H1 (cell line): ENCODE measurements around the gene CSNK1D. TPM values are rescaled to one million over a fixed set of nuclear protein-coding genes. Genes with fewer than 3 reads are reported as not detected.

Experiments
- CTCF ChIA-PET: fragments of 300-600 bp; sonication (Branson Sonifier 250); formaldehyde crosslinking; loops from one replicate; lab custom pipeline; 2021; ENCODE audit not compliant: partially characterized antibody; lab: Charles Lee
- POLR2A ChIA-PET: fragments of 300-600 bp; sonication (Branson Sonifier 250); formaldehyde crosslinking; loops from one replicate; lab custom pipeline; 2021; ENCODE audit warnings: inconsistent platforms; ENCODE audit not compliant: partially characterized antibody; lab: Charles Lee
- DNase-seq, 2 experiments: peaks; one replicate each; pipeline versions ENCODE4 v3.0.0 to v3.0.0-alpha.2; 2010 to 2022; ENCODE audit warnings: low spot score in 2 of 2, low read depth in 1 of 2, mixed read lengths in 1 of 2
- FAIRE-seq: peaks from 2 replicates; lab custom pipeline; 2011; peaks lifted over from hg19 to GRCh38; lab: Jason Lieb, UNC
- H2AFZ ChIP-seq: 2 replicates; pipeline ENCODE4 v1.8.1; 2012; ENCODE audit warnings: low read length, inconsistent platforms
- H2AK5ac ChIP-seq: 2 replicates; pipeline ENCODE4 v1.6.1; 2013; ENCODE audit warnings: low read depth, low read length
- H2BK120ac ChIP-seq: replicated peaks from 2 replicates; pipeline ENCODE3; 2013; ENCODE audit warnings: low read depth, low read length, inconsistent platforms
- H2BK12ac ChIP-seq: 2 replicates; pipeline ENCODE4 v1.6.1; 2013; ENCODE audit warnings: low read depth, low read length
- H2BK15ac ChIP-seq: 2 replicates; pipeline ENCODE4 v1.6.1; 2013; ENCODE audit warnings: low read length
- H2BK20ac ChIP-seq: 2 replicates; pipeline ENCODE4 v1.6.1; 2013; ENCODE audit warnings: low read length
- H2BK5ac ChIP-seq: 2 replicates; pipeline ENCODE4 v1.6.1; 2013; ENCODE audit warnings: low read depth, low read length
- H3K14ac ChIP-seq: 2 replicates; pipeline ENCODE4 v1.6.1; 2013; ENCODE audit warnings: inconsistent platforms; ENCODE audit not compliant: insufficient read length
- H3K18ac ChIP-seq: 2 replicates; pipeline ENCODE4 v1.6.1; 2013; ENCODE audit warnings: low read length; ENCODE audit errors: extremely low read depth
- H3K23ac ChIP-seq: 2 replicates; pipeline ENCODE4 v1.6.1; 2013; ENCODE audit warnings: inconsistent platforms; ENCODE audit not compliant: insufficient read length
- H3K23me2 ChIP-seq: 2 replicates; pipeline ENCODE4 v1.6.1; 2013; ENCODE audit warnings: low read depth, low read length
- H3K27ac ChIP-seq: 2 replicates; pipeline ENCODE4 v1.6.1; 2011; ENCODE audit warnings: low read depth, low read length, inconsistent platforms
- H3K27me3 ChIP-seq, 4 experiments: replicated peaks in 1 of 4; 1 replicate in 1 of 4; 2 replicates in 3 of 4; pipeline versions ENCODE4 v1.6.1 to v1.8.1; 2011 to 2013; ENCODE audit warnings: low read length in 3 of 4, mild to moderate bottlenecking in 3 of 4, inconsistent platforms in 2 of 4, mixed read lengths in 2 of 4, moderate library complexity in 1 of 4; ENCODE audit not compliant: control insufficient read depth in 3 of 4, insufficient read depth in 3 of 4; ENCODE audit errors: extremely low read depth in 1 of 4
- H3K36me3 ChIP-seq, 4 experiments: 2 replicates each; pipeline versions ENCODE4 v1.6.1 to v1.8.1; 2011 to 2013; ENCODE audit warnings: mild to moderate bottlenecking in 4 of 4, low read length in 3 of 4, moderate library complexity in 2 of 4, control low read depth in 1 of 4, inconsistent platforms in 1 of 4; ENCODE audit not compliant: insufficient read depth in 4 of 4, control insufficient read depth in 2 of 4
- H3K4ac ChIP-seq: replicated peaks from 2 replicates; pipeline ENCODE3; 2013; ENCODE audit warnings: low read length, low read depth, mixed read lengths, inconsistent platforms; ENCODE audit not compliant: insufficient read length
- H3K4me1 ChIP-seq, 4 experiments: replicated peaks in 1 of 4; 1 replicate in 1 of 4; 2 replicates in 3 of 4; pipeline versions ENCODE4 v1.6.1 to v1.8.1; 2011 to 2013; ENCODE audit warnings: low read length in 3 of 4, inconsistent platforms in 2 of 4, mixed read lengths in 1 of 4; ENCODE audit not compliant: insufficient read depth in 4 of 4, control insufficient read depth in 3 of 4
- H3K4me2 ChIP-seq, 2 experiments: 2 replicates each; pipeline versions ENCODE4 v1.6.1 to v1.8.1; 2011 to 2013; ENCODE audit warnings: low read depth in 2 of 2, low read length in 2 of 2, control low read depth in 1 of 2, inconsistent platforms in 1 of 2, mild to moderate bottlenecking in 1 of 2; ENCODE audit not compliant: insufficient read depth in 1 of 2
- H3K4me3 ChIP-seq, 4 experiments: fragments of 200-600, 300-600 bp in 1 of 4; sonication (generic), shearing (Covaris generic), sonication (Bioruptor Twin) in 1 of 4; 2 replicates each; pipeline versions ENCODE4 v1.5.1 to v1.8.1; 2011 to 2016; ENCODE audit warnings: low read length in 4 of 4, low read depth in 3 of 4, control low read depth in 2 of 4, inconsistent platforms in 2 of 4, mild to moderate bottlenecking in 2 of 4, mixed read lengths in 1 of 4, moderate library complexity in 1 of 4; ENCODE audit not compliant: insufficient read depth in 2 of 4; ENCODE audit errors: extremely low read depth in 1 of 4
- H3K56ac ChIP-seq: replicated peaks from 2 replicates; pipeline ENCODE3; 2013; ENCODE audit warnings: low read depth, mild to moderate bottlenecking, mixed read lengths, low read length, inconsistent platforms; ENCODE audit not compliant: insufficient read length
- H3K79me1 ChIP-seq: 2 replicates; pipeline ENCODE4 v1.6.1; 2013; ENCODE audit warnings: low read depth, low read length, control low read depth
- H3K79me2 ChIP-seq, 2 experiments: 2 replicates each; pipeline versions ENCODE4 v1.6.1 to v1.8.1; 2012 to 2013; ENCODE audit warnings: low read length in 2 of 2, mild to moderate bottlenecking in 2 of 2, inconsistent platforms in 1 of 2; ENCODE audit not compliant: insufficient read depth in 2 of 2, control insufficient read depth in 1 of 2
- H3K9ac ChIP-seq, 4 experiments: replicated peaks in 1 of 4; 1 replicate in 1 of 4; 2 replicates in 3 of 4; pipeline versions ENCODE4 v1.6.1 to v1.8.1; 2011 to 2013; ENCODE audit warnings: low read depth in 3 of 4, low read length in 3 of 4, control low read depth in 2 of 4, mild to moderate bottlenecking in 2 of 4, moderate library complexity in 2 of 4, inconsistent platforms in 1 of 4; ENCODE audit errors: extremely low read depth in 1 of 4
- H3K9me3 ChIP-seq, 2 experiments: 2 replicates each; pipeline versions ENCODE4 v1.6.1 to v1.8.1; 2012 to 2013; ENCODE audit warnings: mild to moderate bottlenecking in 2 of 2, moderate library complexity in 2 of 2, control low read depth in 1 of 2, inconsistent platforms in 1 of 2, low read depth in 1 of 2, low read length in 1 of 2, mixed read lengths in 1 of 2; ENCODE audit not compliant: insufficient read depth in 2 of 2
- H4K20me1 ChIP-seq, 2 experiments: replicated peaks in 1 of 2; 2 replicates each; pipeline versions ENCODE3 to v1.8.1; 2011 to 2013; ENCODE audit warnings: inconsistent platforms in 2 of 2, low read length in 2 of 2, mild to moderate bottlenecking in 1 of 2; ENCODE audit not compliant: insufficient read depth in 2 of 2, control insufficient read depth in 1 of 2
- H4K5ac ChIP-seq: 2 replicates; pipeline ENCODE4 v1.6.1; 2013; ENCODE audit warnings: low read length, low read depth, mixed read lengths, inconsistent platforms; ENCODE audit not compliant: insufficient read length
- H4K8ac ChIP-seq: 2 replicates; pipeline ENCODE4 v1.8.0; 2013; ENCODE audit warnings: mild to moderate bottlenecking, moderate library complexity, low read length, inconsistent platforms; ENCODE audit not compliant: insufficient read depth; ENCODE audit errors: extremely low read depth
- H4K91ac ChIP-seq: replicated peaks from 2 replicates; pipeline ENCODE3; 2013; ENCODE audit warnings: low read length, mixed read lengths, inconsistent platforms; ENCODE audit not compliant: insufficient read length
- CHD1 ChIP-seq: IDR thresholded peaks from 2 replicates; pipeline ENCODE4 v1.6.1; 2012; ENCODE audit warnings: low read depth, low read length, improper control_type of control experiment
- CTCF ChIP-seq, 3 experiments: IDR thresholded peaks; 1 replicate in 2 of 3; 2 replicates in 1 of 3; pipeline versions ENCODE4 v1.5.1 to v1.6.1; 2011; ENCODE audit warnings: low read length in 3 of 3, mild to moderate bottlenecking in 3 of 3, inconsistent platforms in 2 of 3, low read depth in 1 of 3, moderate library complexity in 1 of 3; ENCODE audit not compliant: insufficient read depth in 1 of 3; ENCODE audit errors: control extremely low read depth in 1 of 3
- EGR1 ChIP-seq: IDR thresholded peaks from 2 replicates; pipeline ENCODE4 v1.6.1; 2011; ENCODE audit warnings: low read depth, low read length, borderline replicate concordance
- GABPA ChIP-seq: IDR thresholded peaks from 2 replicates; pipeline ENCODE4 v1.6.1; 2011; ENCODE audit warnings: mild to moderate bottlenecking, low read length, moderate library complexity, borderline replicate concordance; ENCODE audit not compliant: insufficient read depth
- RAD21 ChIP-seq, 2 experiments: IDR thresholded peaks in 1 of 2; conservative IDR thresholded peaks in 1 of 2; 2 replicates each; pipeline ENCODE4 v1.6.1; 2011; ENCODE audit warnings: low read depth in 2 of 2, low read length in 2 of 2, improper control_type of control experiment in 1 of 2, inconsistent platforms in 1 of 2, mild to moderate bottlenecking in 1 of 2, moderate library complexity in 1 of 2
- RNF2 ChIP-seq: fragments of 200-900, 300-1000 bp; sonication (generic); IDR thresholded peaks from 2 replicates; pipeline ENCODE4 v1.7.1; 2016; ENCODE audit warnings: borderline replicate concordance, low read depth, mild to moderate bottlenecking, antibody characterized with exemption, low read length; ENCODE audit not compliant: poor library complexity, severe bottlenecking; ENCODE audit errors: missing control alignments
- SRF ChIP-seq: IDR thresholded peaks from 2 replicates; pipeline ENCODE4 v1.6.1; 2011; ENCODE audit warnings: mild to moderate bottlenecking, low read depth, low read length, moderate library complexity
- YY1 ChIP-seq: IDR thresholded peaks from 2 replicates; pipeline ENCODE4 v1.6.1; 2011; ENCODE audit warnings: low read depth, mild to moderate bottlenecking, low read length
- WGBS, 2 experiments: shearing (Covaris generic) in 1 of 2; methylation state at CpG; one replicate each; pipeline versions ENCODE4 v1.1.6 to v1.1.7; 2013 to 2015; ENCODE audit warnings: low lambda C conversion rate in 2 of 2, mixed read lengths in 2 of 2, inconsistent platforms in 1 of 2, low coverage in 1 of 2, missing lambda C conversion rate in 1 of 2; ENCODE audit not compliant: insufficient replicate concordance in 2 of 2, insufficient coverage in 1 of 2, insufficient read length in 1 of 2; ENCODE audit errors: extremely low coverage in 1 of 2, missing lambda C conversion rate in 1 of 2; 5-methylcytosine and 5-hydroxymethylcytosine counted together
- polyA plus RNA-seq, 7 experiments: library from polyadenylated mRNA; depleted of rRNA in 3 of 7; stranded (reverse) in 5 of 7; unstranded in 2 of 7; fragments of >200 nt in 5 of 7; fragments of 200-250 nt in 2 of 7; gene quantifications; 1 replicate in 5 of 7; 2 replicates in 1 of 7; 4 replicates in 1 of 7; pipeline versions ENCODE4 v1.2.1 to v1.2.3, GENCODE V29; 2011 to 2013; ENCODE audit warnings: missing spikeins in 2 of 7, mixed read lengths in 2 of 7
- total RNA-seq: library from RNA; stranded (reverse); fragmentation: NEBNext Ultra II Directional; extraction: Animal tissue kit (Norgen Biotek cat#: 25700); gene quantifications from 2 replicates; pipeline ENCODE4 v1.2.1, GENCODE V29; 2021
- TF ChIP-seq, protein P1 (sequence below): IDR thresholded peaks from 2 replicates; pipeline ENCODE4 v1.6.1; 2012; ENCODE audit warnings: inconsistent platforms

CSNK1D gene
- total and polyA plus RNA-seq, 2 of the 8 experiments (the other 6 are each of a cell fraction or from before 2014, with no cell fraction given) = 73.5 to 103 TPM

DNA sequence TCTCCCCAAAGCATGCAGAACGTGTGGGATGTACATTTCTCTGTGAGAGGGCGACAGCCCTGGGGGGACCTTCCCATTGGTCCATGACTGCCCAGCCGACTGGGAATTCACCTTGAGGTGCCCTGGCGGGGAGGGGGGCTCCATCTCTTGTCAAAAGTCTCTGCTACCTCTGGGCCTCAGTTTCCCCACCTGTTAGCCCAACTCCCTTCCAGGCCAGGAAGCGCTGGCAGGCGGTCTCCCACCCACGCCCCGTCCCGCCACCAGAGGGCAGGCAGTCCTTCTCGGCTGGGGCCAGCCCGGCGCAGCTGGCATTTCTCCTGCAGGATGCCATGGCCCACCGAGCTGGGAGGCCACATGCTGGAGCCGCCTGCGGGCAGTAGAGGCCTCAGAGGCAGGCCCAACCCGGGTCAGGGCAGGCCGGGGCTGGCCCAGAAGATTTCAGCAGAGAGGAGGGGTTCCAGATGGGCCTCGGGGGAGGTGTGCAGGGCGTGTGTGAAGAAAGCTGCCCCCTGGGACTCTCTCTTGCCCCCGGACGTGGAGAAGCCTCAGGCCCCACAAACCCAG, 27.3 kb upstream of the CSNK1D start:
- peaks cover 0 to 9% (median 3%) of the 10 kb centered on the region in 4 experiments; a peak in 4 of 7 replicates for H3K4me1 ChIP-seq
- POLR2A ChIA-PET = interaction anchor here (1.3 to 1.5 kb wide), 2 partner anchors 9 to 17 kb away, joined by 3 read pairs; no protein-coding TSS in a partner anchor

More for the DNA sequence above, 27.3 kb upstream of the CSNK1D start:
- Histone ChIP-seq H4K5ac (no peak overlapping the region), H3K36me3 (no peaks in the 10 kb centered on the region), H3K9me3 (no peaks in the 10 kb centered on the region), H3K27me3 (peaks cover 0 to 2% (median 0%) of the 10 kb centered on the region in 4 experiments; a peak in 2 of 7 replicates), H3K4me2 (no peak overlapping the region), H3K4me3 (no peak overlapping the region), H2BK20ac (no peak overlapping the region), H3K56ac (no peak overlapping the region), H2AK5ac (no peak overlapping the region), H2BK15ac (no peak overlapping the region), H2AFZ (no peak overlapping the region), H4K91ac (no peak overlapping the region), H4K20me1 (no peaks in the 10 kb centered on the region), H3K9ac (no peak overlapping the region), H2BK120ac (no peak overlapping the region), H3K14ac (no peak overlapping the region), H3K23ac (no peak overlapping the region), H4K8ac (no peak overlapping the region), H3K18ac (no peak overlapping the region), H3K27ac (no peak overlapping the region), H3K4ac (no peak overlapping the region), H3K23me2 (no peaks in the 10 kb centered on the region), H2BK12ac (no peak overlapping the region), H2BK5ac (no peak overlapping the region), H3K79me2 (no peaks in the 10 kb centered on the region), H3K79me1 (no peaks in the 10 kb centered on the region)
- CTCF ChIA-PET = interaction anchor here (0.7 to 4.7 kb wide), 22 partner anchors 8 to 309 kb away, joined by 3 to 32 read pairs (median 4); partner anchors contain the start of genes CD7 and SECTM1
- 76% methylated on average over 13 of the region's 21 CpGs; no CpG with 5 or more reads in 1 of the 2 experiments for WGBS, 2 experiments
- DNase-seq (peak in 1 of 2 experiments; percentile 87), FAIRE-seq (no peak)
- 0 out of 2 replicates have a peak, but pooled peaks have one; percentile 4 for TF ChIP-seq SRF
- peak; percentile 85 to 88 (median 86) for TF ChIP-seq CTCF (IDR thresholded peaks at IDR 0.05; ENCODE audit: control extremely low read depth in 1 of 3, insufficient read depth in 1 of 3, low read depth in 1 of 3, low read length in 3 of 3)
- TF ChIP-seq, protein P1, sequence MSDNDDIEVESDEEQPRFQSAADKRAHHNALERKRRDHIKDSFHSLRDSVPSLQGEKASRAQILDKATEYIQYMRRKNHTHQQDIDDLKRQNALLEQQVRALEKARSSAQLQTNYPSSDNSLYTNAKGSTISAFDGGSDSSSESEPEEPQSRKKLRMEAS = peak; percentile 42
- TF ChIP-seq EGR1 = peak; percentile 19; the same call in 1 of the 2 replicates
- TF ChIP-seq CHD1 = no peak
- TF ChIP-seq RAD21 (IDR thresholded peaks at IDR 0.05 in 1 of 2, conservative IDR thresholded peaks at IDR 0.05 in 1 of 2; ENCODE audit: low read depth in 2 of 2, low read length in 2 of 2) = peak; percentile 67 to 81
- peak; percentile 80 for TF ChIP-seq YY1
- TF ChIP-seq GABPA = peak; percentile 78; the same call in 1 of the 2 replicates
- TF ChIP-seq RNF2 = no peak
